Retina (tissue), 1 donor: ENCODE measurements around the gene TNKS2.
"Not testable (repeated sequence)": the region's sequence is repeated elsewhere in the genome, so short reads cannot be mapped to it uniquely, and the experiment has no call there.

Experiments used
- DNase-seq: peaks from one replicate; pipeline ENCODE4 v3.0.0-alpha.2; 2016

Gene TNKS2

GRCh38 chr10:91797048-91797690 lies 1.1 kb upstream of the TNKS2 start:
- DNase-seq: peak; percentile 2

GRCh38 chr10:91798649-91799611 lies 704 bp downstream of the TNKS2 start:
- DNase-seq: peak; percentile 73

- DNase-seq: no peak
Observed at GRCh38 chr10:91799612-91799975, 1.4 kb downstream of the TNKS2 start.

DNA sequence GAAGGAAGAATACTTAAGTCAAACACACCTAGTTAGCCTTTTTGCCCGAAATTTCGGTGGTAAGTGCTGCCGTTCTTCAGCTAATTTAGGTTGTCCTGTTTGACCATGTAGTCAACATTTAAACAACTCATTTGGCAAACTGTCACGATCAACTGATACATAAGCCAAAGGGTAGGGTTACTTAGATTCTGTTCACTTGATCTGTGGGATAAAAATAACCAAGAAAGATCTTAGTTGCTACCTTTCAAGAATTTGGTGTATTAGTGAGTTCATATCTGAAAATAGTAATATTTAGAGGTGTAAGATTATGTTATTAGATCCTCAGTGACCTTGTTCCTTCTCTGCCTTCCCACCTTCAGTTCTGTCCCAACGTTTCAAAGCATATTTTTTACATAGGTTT lies 2.0 kb downstream of the TNKS2 start:
- DNase-seq: no peak

DNA sequence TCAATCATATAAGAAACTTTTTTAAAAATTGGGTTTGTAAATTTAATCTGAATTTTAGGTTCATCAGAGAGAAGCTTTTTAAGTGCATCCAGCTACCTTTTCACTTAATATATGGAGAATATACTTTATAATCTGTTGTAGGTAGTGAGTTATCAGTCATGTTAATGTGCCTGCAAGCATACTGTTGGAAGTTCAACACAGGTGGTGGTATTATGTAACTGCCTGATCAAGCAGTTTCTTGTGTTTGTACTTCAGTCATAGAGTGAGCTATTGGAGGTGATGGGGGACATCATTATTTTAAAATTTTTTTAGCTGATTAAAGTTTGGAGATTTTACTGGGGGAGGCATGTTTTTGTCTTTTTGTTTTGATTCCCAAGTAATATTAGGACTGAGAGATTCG lies 2.5 kb downstream of the TNKS2 start:
- no peak for DNase-seq

GRCh38 chr10:91803386-91804125 lies 5.3 kb downstream of the TNKS2 start:
- no peak for DNase-seq

GRCh38 chr10:91804126-91804510 lies 5.9 kb downstream of the TNKS2 start:
- no peak for DNase-seq

DNA sequence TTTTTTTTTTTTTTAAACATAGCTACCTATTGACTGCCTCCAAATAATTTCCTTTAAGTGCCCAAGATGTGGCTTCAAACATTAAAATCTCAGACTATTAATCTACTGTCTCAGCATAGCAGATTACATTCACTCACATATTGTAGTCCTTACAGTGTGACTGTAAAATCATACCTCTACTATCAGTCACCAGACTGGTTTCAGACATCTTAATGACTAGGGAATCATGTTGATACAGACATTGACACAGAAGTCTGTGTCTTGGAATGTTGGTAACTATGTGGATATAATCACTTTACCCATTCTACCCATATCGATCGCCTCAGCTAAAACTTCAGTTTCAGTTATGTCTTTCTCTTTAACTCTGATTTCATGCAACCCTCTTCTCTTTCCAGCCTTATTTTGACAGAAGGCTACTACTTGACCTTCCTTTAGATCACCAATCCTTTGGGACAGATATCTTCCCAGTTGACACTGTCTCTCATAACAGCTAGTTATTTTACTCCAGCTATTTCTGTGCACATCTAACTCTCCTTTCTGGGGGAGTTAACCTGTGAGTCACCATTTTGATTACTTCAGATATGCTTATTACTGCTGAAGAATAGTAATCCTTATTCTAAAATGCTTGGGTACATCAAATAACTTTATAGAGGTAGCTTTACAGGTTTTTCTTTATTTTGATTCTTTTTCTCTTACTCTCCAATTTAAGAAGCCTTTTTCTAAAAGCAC lies 7.0 kb downstream of the TNKS2 start:
- no peak for DNase-seq

- not testable (repeated sequence) for DNase-seq
Observed at GRCh38 chr10:91807264-91807663, 9.0 kb downstream of the TNKS2 start.

DNA sequence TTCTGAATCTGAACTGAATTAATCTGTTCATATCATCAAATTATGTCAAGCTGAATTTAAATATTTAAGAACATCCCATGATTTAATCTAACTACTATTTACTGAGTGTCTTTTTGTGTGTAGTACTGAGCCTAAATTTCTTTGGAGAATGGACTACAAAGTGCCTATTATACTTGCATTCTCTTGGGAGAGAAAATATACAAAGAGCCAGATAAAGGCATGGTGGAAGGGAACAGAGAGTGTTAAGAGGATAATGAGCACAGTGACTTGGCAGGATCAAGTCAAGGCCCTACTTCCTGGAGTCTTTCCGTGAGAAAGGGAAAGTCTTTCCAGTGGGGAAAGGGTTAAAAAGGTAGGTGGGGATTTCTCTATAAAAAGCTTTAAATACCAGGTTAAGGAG lies 15.0 kb downstream of the TNKS2 start:
- DNase-seq: no peak

GRCh38 chr10:91816981-91817380 lies 18.8 kb downstream of the TNKS2 start:
- no peak for DNase-seq

DNA sequence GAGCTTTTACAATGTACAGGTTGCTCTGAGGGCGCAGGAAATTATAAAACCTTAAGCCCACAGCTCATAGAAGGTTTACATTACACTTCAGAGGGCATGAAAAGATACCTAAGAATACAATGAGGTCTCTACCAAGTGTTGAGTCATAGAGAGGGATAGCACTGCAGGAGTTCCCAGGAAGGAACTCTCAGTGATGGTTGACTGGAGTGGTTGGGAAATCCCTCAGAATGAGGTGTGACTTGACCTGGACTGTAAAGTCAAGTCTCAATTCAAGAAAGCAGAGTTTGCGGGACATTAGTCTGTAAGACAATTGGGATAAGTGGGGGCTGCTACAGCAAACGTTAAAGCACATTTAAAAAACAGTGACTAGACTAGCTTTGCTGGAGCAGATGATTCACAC lies 21.9 kb downstream of the TNKS2 start:
- DNase-seq: no peak

DNA sequence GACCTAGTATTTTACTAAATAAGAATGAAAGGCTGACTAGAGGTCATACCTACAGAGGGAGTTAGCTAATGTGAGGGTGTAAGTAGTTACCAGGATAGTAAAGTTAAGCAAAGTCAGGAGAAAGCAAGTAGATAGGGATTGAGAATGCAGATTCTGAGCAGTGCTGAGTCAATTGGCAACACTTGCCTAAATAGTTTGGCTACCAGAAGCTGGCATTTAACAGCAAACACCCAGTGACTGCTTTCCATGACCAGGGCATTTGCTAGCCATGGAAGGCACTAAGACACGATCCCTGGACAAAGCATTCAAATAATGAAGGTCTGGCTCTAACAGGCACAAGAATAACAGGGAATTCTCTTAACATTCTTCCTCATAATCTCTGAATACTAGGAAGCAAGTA lies 25.9 kb downstream of the TNKS2 start:
- DNase-seq: no peak

- no peak for DNase-seq
Observed at GRCh38 chr10:91829268-91829667, 31.0 kb downstream of the TNKS2 start.

DNA sequence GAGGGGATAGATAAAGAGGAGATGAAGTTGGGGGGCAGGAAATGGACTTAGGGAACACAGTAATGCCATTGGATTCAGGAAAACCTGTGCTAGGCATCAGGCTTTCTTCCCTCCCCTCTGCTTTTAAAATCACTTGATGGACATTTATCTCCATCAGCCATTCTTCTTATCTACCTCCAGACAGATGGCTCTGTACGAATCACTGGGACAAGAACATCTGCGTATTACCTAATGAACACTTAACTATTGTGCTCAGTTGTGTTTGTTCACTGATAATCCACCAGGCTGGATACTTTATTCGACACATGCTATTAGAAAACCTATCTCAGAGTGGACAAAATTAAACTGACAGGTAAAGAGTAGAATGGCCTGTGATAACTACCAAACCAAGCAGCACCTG lies 40.0 kb downstream of the TNKS2 start:
- no peak for DNase-seq

GRCh38 chr10:91843083-91843482 lies 44.9 kb downstream of the TNKS2 start:
- no peak for DNase-seq

DNA sequence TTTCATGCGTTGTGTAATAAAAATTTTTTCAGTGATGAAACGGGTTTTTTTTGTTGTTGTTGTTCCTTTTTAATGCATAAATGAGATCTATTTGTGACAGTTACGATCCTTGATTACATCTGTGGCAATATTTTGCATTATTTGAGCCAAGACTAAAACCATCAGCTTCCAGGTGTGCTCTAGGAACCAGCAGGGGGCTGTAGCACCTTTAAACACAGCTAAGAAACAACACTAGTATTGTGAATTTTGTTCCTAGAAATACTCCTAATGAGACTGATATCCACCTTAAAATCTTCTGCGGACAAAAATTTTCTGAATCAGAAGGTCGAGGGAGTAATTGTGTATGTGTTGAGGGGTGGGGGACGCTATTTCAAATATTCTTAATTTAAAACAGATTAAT lies 58.4 kb downstream of the TNKS2 start:
- no peak for DNase-seq

GRCh38 chr10:91860885-91861284 lies 62.7 kb downstream of the TNKS2 start:
- DNase-seq: no peak

DNA sequence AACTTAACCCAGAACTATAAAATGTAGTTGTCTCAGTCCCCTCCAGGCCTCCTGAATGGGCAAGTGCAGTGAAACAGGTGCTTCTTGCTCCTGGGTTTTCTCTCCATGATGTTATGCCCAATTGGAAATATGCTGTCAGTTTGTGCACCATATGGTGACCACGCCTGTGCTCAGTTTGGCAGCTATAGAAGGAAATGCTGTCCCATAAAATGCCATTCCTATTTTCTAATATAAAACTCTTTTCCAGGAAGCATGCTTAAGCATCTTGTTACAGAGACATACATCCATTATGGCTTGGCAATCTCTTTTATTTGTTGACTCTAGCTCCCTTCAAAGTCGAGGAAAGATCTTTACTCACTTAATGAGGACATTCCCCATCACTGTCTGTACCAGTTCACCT lies 65.9 kb downstream of the TNKS2 start:
- no peak for DNase-seq

- DNase-seq: no peak
Observed at GRCh38 chr10:91864744-91865143, 66.5 kb downstream of the TNKS2 start.

DNA sequence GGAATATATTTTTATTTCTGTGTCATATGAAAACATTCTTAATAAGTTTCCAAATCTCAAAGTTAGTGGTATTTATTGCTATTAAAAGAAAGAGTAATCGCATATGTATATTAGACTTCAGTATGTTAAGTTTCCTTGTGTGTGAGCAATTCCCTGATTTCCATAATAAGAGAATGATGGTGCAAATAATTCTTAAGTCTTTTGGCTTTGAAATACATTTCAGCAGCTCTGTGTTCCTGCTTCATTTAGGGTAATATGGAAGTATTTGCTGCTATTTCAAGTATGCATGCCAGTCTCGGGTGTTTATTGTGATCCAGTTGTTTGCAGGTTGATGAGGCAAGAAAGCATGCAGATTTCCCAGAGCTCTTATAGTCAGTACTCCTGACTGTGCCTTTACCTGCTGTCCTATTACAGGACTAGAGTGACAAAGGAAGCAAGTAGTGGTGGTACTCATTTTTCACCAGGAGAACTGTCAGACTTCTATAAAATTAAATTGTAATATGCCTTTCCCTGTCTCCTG lies 67.4 kb downstream of the TNKS2 start:
- no peak for DNase-seq

- no peak for DNase-seq
Observed at GRCh38 chr10:91875156-91875555, 76.9 kb downstream of the TNKS2 start.

- DNase-seq: no peak
Observed at GRCh38 chr10:91875779-91876178, 77.6 kb downstream of the TNKS2 start.
